Tibial artery (tissue), 4 donors: Measurements from ENCODE around the gene SCFD2.

ENCODE experiments used
- DNase-seq, 2 donors: peaks; one replicate each; pipeline ENCODE4 v3.0.0-alpha.2; 2019
- H3K27ac ChIP-seq, 2 donors: fragments of 200-600 bp; sonication (generic) in 1 of 2; 1 replicate in 1 of 2; 2 replicates in 1 of 2; pipeline ENCODE4 v1.5.1; 2018 to 2019; ENCODE audit warnings: mild to moderate bottlenecking in 1 of 2
- H3K27me3 ChIP-seq, 2 donors: fragments of 200-600 bp; sonication (generic) in 1 of 2; one replicate each; pipeline versions ENCODE4 v1.5.1 to v1.6.0; 2016 to 2019
- H3K36me3 ChIP-seq, 3 donors: fragments of 200-600 bp; sonication (generic) in 2 of 3; one replicate each; pipeline ENCODE4 v1.5.1; 2016 to 2019; ENCODE audit warnings: mild to moderate bottlenecking in 2 of 3
- H3K4me1 ChIP-seq, 4 donors: fragments of 200-600 bp; sonication (generic) in 2 of 4; 1 replicate in 3 of 4; 2 replicates in 1 of 4; pipeline ENCODE4 v1.5.1; 2016 to 2019
- H3K4me3 ChIP-seq, 2 donors: fragments of 200-600 bp; sonication (generic) in 1 of 2; 1 replicate in 1 of 2; 2 replicates in 1 of 2; pipeline ENCODE4 v1.5.1; 2018 to 2019; ENCODE audit warnings: mild to moderate bottlenecking in 2 of 2
- H3K9me3 ChIP-seq, 3 donors: fragments of 200-600 bp; sonication (generic) in 1 of 3; one replicate each; pipeline ENCODE4 v1.5.1; 2016 to 2019
- intact Hi-C: fragments of 100-400 bp; cut with DNase I; formaldehyde crosslinking; loops from one replicate; pipeline ENCODE4 v1.15.0; 2023; ENCODE audit warnings: low total_unique reads
- TF ChIP-seq, protein P1 (sequence below), 2 experiments: fragments of 200-600 bp in 1 of 2; fragments of 450-650 bp in 1 of 2; IDR thresholded peaks; one replicate each; pipeline ENCODE4 v1.5.1; 2017 to 2019; ENCODE audit warnings: antibody characterized with exemption in 2 of 2, mild to moderate bottlenecking in 1 of 2, moderate library complexity in 1 of 2

SCFD2 gene

DNA sequence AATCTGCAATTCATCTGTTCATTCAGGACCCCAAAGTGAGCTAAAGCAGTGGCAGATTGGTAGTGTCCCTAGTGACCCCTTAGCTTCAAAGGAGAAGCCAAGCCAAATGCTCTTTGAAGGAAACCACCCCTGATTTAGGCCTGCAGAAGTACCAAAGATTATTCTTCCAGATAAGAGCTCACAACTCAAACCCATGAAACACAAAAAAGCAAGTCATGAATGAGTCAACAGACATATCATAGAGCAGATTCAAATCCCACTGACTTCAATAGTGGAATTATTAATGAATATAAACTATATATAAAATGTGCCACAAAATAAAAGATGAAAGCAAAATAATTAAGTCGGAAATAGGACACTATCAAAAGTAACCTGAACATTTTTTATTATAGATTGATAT is 197.6 kb downstream of the SCFD2 start:
- Histone ChIP-seq H3K36me3 (no peaks in the 10 kb centered on the region), H3K27me3 (no peaks in the 10 kb centered on the region), H3K4me3 (no peak overlapping the region), H3K9me3 (no peaks in the 10 kb centered on the region), H3K27ac (no peak overlapping the region), H3K4me1 (peaks cover 0 to under 1% (median 0%) of the 10 kb centered on the region in 4 donors)
- TF ChIP-seq, protein P1, sequence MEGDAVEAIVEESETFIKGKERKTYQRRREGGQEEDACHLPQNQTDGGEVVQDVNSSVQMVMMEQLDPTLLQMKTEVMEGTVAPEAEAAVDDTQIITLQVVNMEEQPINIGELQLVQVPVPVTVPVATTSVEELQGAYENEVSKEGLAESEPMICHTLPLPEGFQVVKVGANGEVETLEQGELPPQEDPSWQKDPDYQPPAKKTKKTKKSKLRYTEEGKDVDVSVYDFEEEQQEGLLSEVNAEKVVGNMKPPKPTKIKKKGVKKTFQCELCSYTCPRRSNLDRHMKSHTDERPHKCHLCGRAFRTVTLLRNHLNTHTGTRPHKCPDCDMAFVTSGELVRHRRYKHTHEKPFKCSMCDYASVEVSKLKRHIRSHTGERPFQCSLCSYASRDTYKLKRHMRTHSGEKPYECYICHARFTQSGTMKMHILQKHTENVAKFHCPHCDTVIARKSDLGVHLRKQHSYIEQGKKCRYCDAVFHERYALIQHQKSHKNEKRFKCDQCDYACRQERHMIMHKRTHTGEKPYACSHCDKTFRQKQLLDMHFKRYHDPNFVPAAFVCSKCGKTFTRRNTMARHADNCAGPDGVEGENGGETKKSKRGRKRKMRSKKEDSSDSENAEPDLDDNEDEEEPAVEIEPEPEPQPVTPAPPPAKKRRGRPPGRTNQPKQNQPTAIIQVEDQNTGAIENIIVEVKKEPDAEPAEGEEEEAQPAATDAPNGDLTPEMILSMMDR (IDR thresholded peaks at IDR 0.05), result no peak
- no peak for DNase-seq
- intact Hi-C loops, result no loop called here

DNA sequence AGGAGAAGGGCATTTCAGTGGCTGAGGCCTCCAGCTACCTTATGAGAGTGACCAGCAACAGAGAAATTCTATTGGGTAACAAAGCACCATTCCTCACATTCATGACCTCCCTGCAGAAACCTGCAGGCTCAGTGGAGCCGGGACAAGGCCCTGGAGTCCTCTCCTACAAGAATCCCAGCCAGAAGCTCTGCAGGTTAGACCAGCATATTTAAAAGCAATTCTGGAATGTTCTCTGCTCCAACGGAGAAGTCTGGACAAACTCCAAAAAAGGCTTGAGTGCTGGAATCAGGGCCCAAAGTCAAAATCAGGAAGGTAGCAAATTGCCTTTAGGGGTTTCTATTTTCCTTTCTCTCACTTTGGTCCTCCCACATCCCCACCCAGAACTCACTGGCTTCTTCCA is 202.9 kb downstream of the SCFD2 start:
- no peak overlapping the region for H3K4me3 ChIP-seq
- H3K36me3 ChIP-seq, result no peaks in the 10 kb centered on the region
- TF ChIP-seq, protein P1 (IDR thresholded peaks at IDR 0.05), result no peak
- peaks cover 0 to 19% (median 7%) of the 10 kb centered on the region in 4 donors for H3K4me1 ChIP-seq
- intact Hi-C loops, result no loop called here
- DNase-seq, result no peak
- no peaks in the 10 kb centered on the region for H3K27me3 ChIP-seq
- H3K27ac ChIP-seq, result no peak overlapping the region
- H3K9me3 ChIP-seq, result no peaks in the 10 kb centered on the region

DNA sequence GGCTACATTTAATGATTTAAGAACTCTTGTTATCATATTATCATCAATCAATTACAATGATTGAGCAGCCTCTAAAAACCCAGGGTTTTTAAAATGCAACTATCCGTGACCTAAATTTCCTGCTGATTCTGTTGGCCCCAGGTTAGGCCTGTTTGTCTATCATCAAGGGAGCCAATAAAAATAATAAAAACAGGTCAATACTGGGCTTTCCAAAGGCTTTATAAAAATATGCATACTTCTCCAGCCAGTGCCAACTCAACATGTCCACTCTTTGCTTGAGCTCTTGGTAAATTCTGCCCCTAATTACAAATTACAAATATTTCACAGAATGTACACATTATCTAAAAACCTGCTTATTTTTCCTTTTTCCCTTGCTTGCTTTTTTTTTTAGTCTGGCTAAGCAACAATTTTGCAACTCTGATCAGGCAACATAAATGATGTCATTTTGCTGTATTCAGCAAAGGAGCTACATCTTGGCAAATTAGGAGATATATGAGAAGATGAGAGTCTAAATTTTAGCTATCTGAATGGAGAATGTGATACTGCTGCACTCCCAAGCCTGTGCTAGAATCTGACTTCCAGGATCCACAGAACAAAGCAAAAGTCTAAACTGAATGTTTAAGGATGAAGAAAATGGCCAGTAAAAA is 204.0 kb downstream of the SCFD2 start:
- Histone ChIP-seq H3K9me3 (no peaks in the 10 kb centered on the region), H3K27ac (no peak overlapping the region), H3K27me3 (no peaks in the 10 kb centered on the region), H3K4me3 (no peak overlapping the region), H3K36me3 (no peaks in the 10 kb centered on the region), H3K4me1 (peaks cover 0 to 19% (median 7%) of the 10 kb centered on the region in 4 donors)
- TF ChIP-seq, protein P1 (IDR thresholded peaks at IDR 0.05), result no peak
- intact Hi-C loops, result no loop called here
- no peak for DNase-seq

DNA sequence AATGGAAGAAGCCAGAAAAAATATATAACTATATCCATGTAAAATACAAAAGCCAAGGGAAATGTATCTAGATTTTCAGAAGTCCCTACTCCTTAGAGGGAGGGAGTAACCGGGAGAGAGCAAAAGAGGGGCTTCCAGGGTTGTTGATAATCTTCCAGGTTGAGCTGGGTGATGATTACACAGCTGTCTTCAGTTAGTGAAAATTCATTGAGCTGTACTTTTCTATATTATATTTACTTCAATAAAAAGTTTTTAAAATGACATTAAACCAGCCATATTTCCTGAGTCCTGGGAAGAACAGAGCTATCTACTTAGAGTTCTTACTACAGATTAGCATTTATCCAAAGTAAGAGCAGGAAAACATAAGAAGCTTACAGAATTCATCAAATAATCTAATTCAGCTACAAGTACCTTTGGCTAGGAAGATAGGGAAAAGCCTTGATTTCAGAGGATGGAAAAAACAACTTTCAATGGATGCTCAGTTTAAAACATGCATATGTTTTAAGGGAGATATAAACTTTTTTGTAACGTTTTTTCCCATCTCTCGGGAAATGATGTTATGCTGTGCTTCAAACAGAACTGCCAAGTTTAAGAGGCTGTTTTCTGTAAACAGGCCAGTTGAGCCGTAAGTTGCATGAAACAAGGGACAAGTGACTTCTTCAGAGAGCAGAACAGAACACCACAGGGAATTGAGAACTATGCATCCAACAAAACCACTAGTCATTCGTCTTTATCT is 204.6 kb downstream of the SCFD2 start:
- TF ChIP-seq, protein P1 (IDR thresholded peaks at IDR 0.05), result no peak
- Histone ChIP-seq H3K4me3 (no peak overlapping the region), H3K27me3 (no peaks in the 10 kb centered on the region), H3K4me1 (peaks cover 0 to 19% (median 7%) of the 10 kb centered on the region in 4 donors), H3K9me3 (no peaks in the 10 kb centered on the region), H3K36me3 (no peaks in the 10 kb centered on the region), H3K27ac (no peak overlapping the region)
- no peak for DNase-seq
- intact Hi-C loops, result no loop called here

DNA sequence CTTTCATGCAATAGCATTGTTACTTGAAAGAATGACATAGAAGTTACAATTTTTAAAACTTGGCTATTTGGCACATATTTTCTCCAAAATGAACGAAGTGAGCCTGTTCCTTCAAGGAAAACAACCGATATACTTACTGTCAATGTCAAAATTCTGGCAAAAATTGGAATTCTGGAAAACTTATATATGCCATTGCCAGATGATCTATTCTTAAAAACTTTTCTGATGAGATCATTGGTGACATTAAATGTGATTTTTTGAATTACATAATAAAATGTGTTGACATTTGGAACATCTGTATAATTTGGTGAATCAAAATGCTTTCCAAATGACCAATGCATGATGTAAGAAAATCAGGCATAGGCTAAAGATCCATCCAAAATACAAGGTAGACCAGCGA is 209.0 kb downstream of the SCFD2 start:
- intact Hi-C loops, result no loop called here
- Histone ChIP-seq H3K4me1 (peaks cover 0 to 11% (median 3%) of the 10 kb centered on the region in 4 donors), H3K4me3 (no peak overlapping the region), H3K27ac (no peak overlapping the region), H3K9me3 (no peaks in the 10 kb centered on the region), H3K27me3 (no peaks in the 10 kb centered on the region), H3K36me3 (no peaks in the 10 kb centered on the region)
- DNase-seq, result no peak
- TF ChIP-seq, protein P1 (IDR thresholded peaks at IDR 0.05), result no peak
